Trophoblast cell (in vitro differentiated cells and primary cell): ENCODE measurements around the gene TMPRSS11A.

Experiments used
- DNase-seq, 2 donors: peaks; one replicate each; pipeline ENCODE4 v3.0.0-alpha.2; 2016
- H2AFZ ChIP-seq: 2 replicates; pipeline ENCODE4 v1.6.1; 2013; ENCODE audit warnings: low read length, moderate library complexity, mild to moderate bottlenecking; ENCODE audit not compliant: insufficient read depth, poor library complexity
- H2AK5ac ChIP-seq: 2 replicates; pipeline ENCODE4 v1.6.1; 2013; ENCODE audit warnings: mild to moderate bottlenecking, low read length
- H2BK120ac ChIP-seq: 2 replicates; pipeline ENCODE4 v1.6.1; 2013; ENCODE audit warnings: low read length, mild to moderate bottlenecking, moderate library complexity; ENCODE audit not compliant: insufficient read depth, poor library complexity
- H2BK12ac ChIP-seq: 2 replicates; pipeline ENCODE4 v1.6.1; 2013; ENCODE audit warnings: mild to moderate bottlenecking, low read length, moderate library complexity
- H2BK5ac ChIP-seq: 2 replicates; pipeline ENCODE4 v1.6.1; 2013; ENCODE audit warnings: low read length, low read depth, moderate library complexity, mild to moderate bottlenecking; ENCODE audit not compliant: poor library complexity
- H3K14ac ChIP-seq: 2 replicates; pipeline ENCODE4 v1.6.1; 2013; ENCODE audit warnings: mild to moderate bottlenecking, low read length
- H3K18ac ChIP-seq: 2 replicates; pipeline ENCODE4 v1.6.1; 2013; ENCODE audit warnings: mild to moderate bottlenecking, low read length
- H3K23ac ChIP-seq: 2 replicates; pipeline ENCODE4 v1.6.1; 2013; ENCODE audit warnings: low read length
- H3K27ac ChIP-seq: 2 replicates; pipeline ENCODE4 v1.5.1; 2013; ENCODE audit warnings: low read depth, mild to moderate bottlenecking, inconsistent platforms, low read length, moderate library complexity
- H3K27me3 ChIP-seq: 2 replicates; pipeline ENCODE4 v1.6.1; 2013; ENCODE audit warnings: inconsistent platforms, mild to moderate bottlenecking, low read length, moderate library complexity; ENCODE audit not compliant: insufficient read depth
- H3K36me3 ChIP-seq, 2 experiments: 1 replicate in 1 of 2; 2 replicates in 1 of 2; pipeline ENCODE4 v1.6.1; 2013; ENCODE audit warnings: low read length in 2 of 2, mild to moderate bottlenecking in 2 of 2, moderate library complexity in 1 of 2; ENCODE audit not compliant: insufficient read depth in 2 of 2, control insufficient read depth in 1 of 2
- H3K4ac ChIP-seq: 2 replicates; pipeline ENCODE4 v1.6.1; 2013; ENCODE audit warnings: low read depth, mild to moderate bottlenecking, low read length, moderate library complexity
- H3K4me1 ChIP-seq, 2 experiments: 1 replicate in 1 of 2; 2 replicates in 1 of 2; pipeline ENCODE4 v1.6.1; 2013; ENCODE audit warnings: low read length in 2 of 2, mild to moderate bottlenecking in 2 of 2, moderate library complexity in 1 of 2; ENCODE audit not compliant: insufficient read depth in 2 of 2, control insufficient read depth in 1 of 2
- H3K4me2 ChIP-seq: 2 replicates; pipeline ENCODE4 v1.6.1; 2013; ENCODE audit warnings: inconsistent platforms, mild to moderate bottlenecking, low read length, moderate library complexity
- H3K4me3 ChIP-seq: 2 replicates; pipeline ENCODE4 v1.5.1; 2013; ENCODE audit warnings: mild to moderate bottlenecking, low read depth, low read length, inconsistent platforms
- H3K79me1 ChIP-seq: one replicate; pipeline ENCODE4 v1.6.1; 2013; ENCODE audit warnings: low read length
- H3K79me2 ChIP-seq: 2 replicates; pipeline ENCODE4 v1.6.1; 2013; ENCODE audit warnings: low read length, mild to moderate bottlenecking; ENCODE audit not compliant: control insufficient read depth, insufficient read depth, poor library complexity
- H3K9ac ChIP-seq: 2 replicates; pipeline ENCODE4 v1.6.1; 2013; ENCODE audit warnings: mild to moderate bottlenecking, low read length
- H3K9me3 ChIP-seq: 2 replicates; pipeline ENCODE4 v1.6.1; 2013; ENCODE audit warnings: low read depth, mild to moderate bottlenecking, control low read depth, inconsistent platforms, low read length; ENCODE audit not compliant: insufficient read depth
- H4K12ac ChIP-seq: 2 replicates; pipeline ENCODE4 v1.6.1; 2013; ENCODE audit warnings: low read depth, mild to moderate bottlenecking, low read length, moderate library complexity
- H4K8ac ChIP-seq: 2 replicates; pipeline ENCODE4 v1.6.1; 2013; ENCODE audit warnings: low read depth, mild to moderate bottlenecking, low read length, moderate library complexity
- H4K91ac ChIP-seq: one replicate; pipeline ENCODE4 v1.6.1; 2013; ENCODE audit warnings: low read depth, mild to moderate bottlenecking, low read length, moderate library complexity
- WGBS: extraction: QIAGEN DNeasy Blood & Tissue Kit; methylation state at CpG from one replicate; pipeline ENCODE4 v1.1.7; 2013; ENCODE audit warnings: missing lambda C conversion rate; ENCODE audit not compliant: insufficient read length, insufficient coverage; ENCODE audit errors: extremely low coverage; 5-methylcytosine and 5-hydroxymethylcytosine counted together

The TMPRSS11A gene

GRCh38 chr4:67929426-67929825, 33.9 kb downstream of the TMPRSS11A start:
- no peak overlapping the region for H2BK12ac ChIP-seq
- no peak overlapping the region for H4K12ac ChIP-seq
- H3K4me1 ChIP-seq = no peaks in the 10 kb centered on the region
- H3K18ac ChIP-seq = no peak overlapping the region
- H3K36me3 ChIP-seq = no peaks in the 10 kb centered on the region
- no peak overlapping the region for H3K4me2 ChIP-seq
- H2BK120ac ChIP-seq = no peak overlapping the region
- H3K4ac ChIP-seq = no peak overlapping the region
- no peak overlapping the region for H3K14ac ChIP-seq
- H3K4me3 ChIP-seq = no peak overlapping the region
- DNase-seq = no peak
- H3K9ac ChIP-seq = no peak overlapping the region
- no peaks in the 10 kb centered on the region for H3K79me2 ChIP-seq
- H3K27me3 ChIP-seq = no peaks in the 10 kb centered on the region
- no peak overlapping the region for H2AFZ ChIP-seq
- H4K91ac ChIP-seq = no peak overlapping the region
- H4K8ac ChIP-seq = no peak overlapping the region
- H3K9me3 ChIP-seq = peaks cover 6% of the 10 kb centered on the region
- no peak overlapping the region for H3K27ac ChIP-seq
- H2AK5ac ChIP-seq = no peak overlapping the region
- no peak overlapping the region for H2BK5ac ChIP-seq
- no peak overlapping the region for H3K23ac ChIP-seq
- WGBS = no CpG with 5 or more reads among the region's 3 CpGs
- H3K79me1 ChIP-seq = no peaks in the 10 kb centered on the region

GRCh38 chr4:67928546-67928945, 34.7 kb downstream of the TMPRSS11A start:
- no peak overlapping the region for H4K12ac ChIP-seq
- no peak overlapping the region for H3K4me3 ChIP-seq
- no peak overlapping the region for H3K9ac ChIP-seq
- H3K23ac ChIP-seq = no peak overlapping the region
- no peaks in the 10 kb centered on the region for H3K79me1 ChIP-seq
- no peak overlapping the region for H3K4ac ChIP-seq
- no peak overlapping the region for H4K91ac ChIP-seq
- DNase-seq = peak in 1 of 2 donors; percentile 41
- no peak overlapping the region for H4K8ac ChIP-seq
- no peak overlapping the region for H2BK120ac ChIP-seq
- no peaks in the 10 kb centered on the region for H3K27me3 ChIP-seq
- peaks cover 6% of the 10 kb centered on the region for H3K9me3 ChIP-seq
- H3K18ac ChIP-seq = no peak overlapping the region
- WGBS = no CpG with 5 or more reads among the region's 3 CpGs
- no peak overlapping the region for H2AFZ ChIP-seq
- no peaks in the 10 kb centered on the region for H3K36me3 ChIP-seq
- no peak overlapping the region for H2BK12ac ChIP-seq
- no peak overlapping the region for H2BK5ac ChIP-seq
- no peak overlapping the region for H3K27ac ChIP-seq
- H3K4me1 ChIP-seq = no peaks in the 10 kb centered on the region
- no peak overlapping the region for H3K4me2 ChIP-seq
- H3K79me2 ChIP-seq = no peaks in the 10 kb centered on the region
- no peak overlapping the region for H3K14ac ChIP-seq
- no peak overlapping the region for H2AK5ac ChIP-seq

DNA sequence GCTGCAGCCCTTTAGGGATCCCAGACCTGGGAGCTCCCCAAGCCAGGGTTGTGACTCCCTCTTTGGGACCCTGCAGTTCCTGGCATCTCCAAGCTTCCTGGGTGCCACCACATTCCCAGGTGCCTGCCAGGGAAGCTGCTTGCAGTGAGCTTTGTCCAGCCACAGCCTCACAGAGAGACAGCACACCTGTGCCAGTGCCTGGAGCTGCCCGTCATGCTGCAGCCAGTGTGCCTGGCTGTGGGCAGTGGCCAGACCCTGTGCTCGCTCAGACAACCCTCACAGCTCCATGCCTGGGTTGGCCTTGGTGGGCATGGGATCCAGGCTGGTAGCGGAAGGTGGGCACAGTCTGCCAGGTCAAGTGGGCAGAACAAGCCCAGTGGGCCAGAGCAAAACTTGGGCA, 36.0 kb downstream of the TMPRSS11A start:
- no peak overlapping the region for H2BK120ac ChIP-seq
- H2AK5ac ChIP-seq = no peak overlapping the region
- H3K79me2 ChIP-seq = no peaks in the 10 kb centered on the region
- H3K4me3 ChIP-seq = no peak overlapping the region
- H3K27me3 ChIP-seq = no peaks in the 10 kb centered on the region
- no peaks in the 10 kb centered on the region for H3K4me1 ChIP-seq
- no peak overlapping the region for H3K4me2 ChIP-seq
- H4K8ac ChIP-seq = no peak overlapping the region
- H2AFZ ChIP-seq = no peak overlapping the region
- no peaks in the 10 kb centered on the region for H3K36me3 ChIP-seq
- WGBS = no CpG with 5 or more reads among the region's 3 CpGs
- peaks cover 6% of the 10 kb centered on the region for H3K9me3 ChIP-seq
- H3K18ac ChIP-seq = no peak overlapping the region
- no peak overlapping the region for H2BK5ac ChIP-seq
- no peak overlapping the region for H2BK12ac ChIP-seq
- H3K4ac ChIP-seq = no peak overlapping the region
- H4K12ac ChIP-seq = no peak overlapping the region
- H4K91ac ChIP-seq = no peak overlapping the region
- H3K27ac ChIP-seq = no peak overlapping the region
- no peaks in the 10 kb centered on the region for H3K79me1 ChIP-seq
- DNase-seq = no peak
- H3K9ac ChIP-seq = no peak overlapping the region
- no peak overlapping the region for H3K23ac ChIP-seq
- H3K14ac ChIP-seq = no peak overlapping the region

- no peaks in the 10 kb centered on the region for H3K4me1 ChIP-seq
- no peaks in the 10 kb centered on the region for H3K79me2 ChIP-seq
- no peak overlapping the region for H3K14ac ChIP-seq
- H3K23ac ChIP-seq = no peak overlapping the region
- H2BK120ac ChIP-seq = no peak overlapping the region
- no peak for DNase-seq
- H3K4me2 ChIP-seq = no peak overlapping the region
- no peak overlapping the region for H2AK5ac ChIP-seq
- no peak overlapping the region for H2BK12ac ChIP-seq
- no peaks in the 10 kb centered on the region for H3K27me3 ChIP-seq
- no peak overlapping the region for H3K4ac ChIP-seq
- no peak overlapping the region for H4K12ac ChIP-seq
- no peak overlapping the region for H3K18ac ChIP-seq
- no peak overlapping the region for H3K9ac ChIP-seq
- no peak overlapping the region for H2BK5ac ChIP-seq
- H2AFZ ChIP-seq = no peak overlapping the region
- H3K79me1 ChIP-seq = no peaks in the 10 kb centered on the region
- H3K9me3 ChIP-seq = peaks cover 6% of the 10 kb centered on the region
- no CpG with 5 or more reads among the region's 7 CpGs for WGBS
- no peaks in the 10 kb centered on the region for H3K36me3 ChIP-seq
- H3K4me3 ChIP-seq = no peak overlapping the region
- H4K91ac ChIP-seq = no peak overlapping the region
- H4K8ac ChIP-seq = no peak overlapping the region
- no peak overlapping the region for H3K27ac ChIP-seq
These were observed 36.8 kb downstream of the TMPRSS11A start for GRCh38 chr4:67926485-67926884.
